ENCODE results near the gene ZNF502.

GRCh38 chr3:44669760-44670159, 42.7 kb upstream of the ZNF502 start:
- TF ChIP-seq CTCF (IDR thresholded peaks at IDR 0.05) = no peak
- TF ChIP-seq POLR2A (IDR thresholded peaks at IDR 0.05) = no peak
